CD4-positive, alpha-beta T cell treated with Interleukin-12 subunit alpha and Interleukin-12 subunit beta, for 1 hour (primary cell): ENCODE measurements around the gene RAB8B.
A peak's percentile ranks its signal among the peaks of the same experiment; 100 is the strongest.

ENCODE experiments used
- DNase-seq: peaks from one replicate; pipeline ENCODE4 v3.0.0-alpha.2; 2020

The RAB8B gene

DNA sequence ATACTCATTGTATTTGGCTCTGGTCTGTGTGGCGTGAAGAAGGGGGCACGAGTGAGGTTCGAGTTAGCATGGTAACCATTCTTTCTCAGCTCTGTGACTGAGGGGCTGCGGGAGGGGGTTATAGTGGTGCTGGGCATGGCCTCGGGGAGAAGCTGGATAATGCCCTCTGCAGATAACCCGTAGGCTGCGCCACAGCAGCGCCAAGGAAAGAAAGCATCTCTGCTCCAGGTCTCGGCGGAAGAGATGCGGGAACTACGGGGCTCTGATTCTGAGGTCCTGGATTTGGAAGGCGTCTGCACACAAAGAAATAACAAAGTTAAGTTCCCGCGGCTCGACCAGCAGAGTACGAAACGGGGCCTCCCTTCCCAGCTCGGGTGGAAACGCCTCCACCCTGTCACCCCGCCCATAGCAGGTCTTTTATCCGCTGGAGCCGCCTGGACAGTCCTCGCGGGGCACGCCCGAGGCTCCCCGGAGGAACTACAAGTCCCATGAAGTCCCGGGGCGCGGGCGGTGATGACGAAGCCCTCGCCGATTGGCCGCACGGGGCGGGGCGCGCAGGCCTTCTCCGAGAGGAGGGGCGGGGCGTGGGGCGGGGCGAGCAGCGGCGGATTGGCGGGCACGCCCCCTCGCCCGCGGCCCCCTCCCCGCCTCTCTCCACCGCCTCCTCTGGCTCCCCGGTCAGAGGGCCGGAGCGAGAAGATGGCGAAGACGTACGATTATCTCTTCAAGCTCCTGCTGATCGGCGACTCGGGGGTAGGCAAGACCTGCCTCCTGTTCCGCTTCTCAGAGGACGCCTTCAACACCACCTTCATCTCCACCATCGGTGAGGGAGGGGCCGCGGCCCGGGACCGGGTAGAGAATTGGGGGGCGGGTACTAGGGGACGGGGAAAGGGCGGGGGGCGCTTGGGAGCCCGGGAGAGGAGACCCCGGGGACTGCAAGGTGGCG is at the start of gene RAB8B:
TSS of gene RAB8B (plus strand) at position 681 of the 946 bp plus-strand sequence. CDS start at position 700, 19 bp downstream.
- DNase-seq = peak; percentile 97

DNA sequence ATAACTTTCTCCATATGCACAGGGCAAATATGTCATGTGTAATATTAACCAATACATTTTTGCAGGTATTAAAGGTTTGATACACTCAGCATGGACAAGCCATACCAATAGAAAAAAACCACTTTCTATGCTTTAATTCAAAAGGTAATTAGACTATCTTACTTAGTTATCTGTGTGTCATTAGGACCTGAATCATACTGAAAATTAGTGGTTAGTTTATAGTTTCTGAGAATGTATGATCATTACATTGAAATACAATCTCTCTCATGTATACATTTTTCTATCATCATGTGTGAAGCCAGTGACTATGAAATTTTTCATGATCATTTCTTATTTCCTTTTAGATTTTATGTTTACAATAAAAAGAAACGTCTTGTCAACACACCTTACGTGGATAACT is 48.5 kb upstream of the RAB8B start:
- no peak for DNase-seq

DNA sequence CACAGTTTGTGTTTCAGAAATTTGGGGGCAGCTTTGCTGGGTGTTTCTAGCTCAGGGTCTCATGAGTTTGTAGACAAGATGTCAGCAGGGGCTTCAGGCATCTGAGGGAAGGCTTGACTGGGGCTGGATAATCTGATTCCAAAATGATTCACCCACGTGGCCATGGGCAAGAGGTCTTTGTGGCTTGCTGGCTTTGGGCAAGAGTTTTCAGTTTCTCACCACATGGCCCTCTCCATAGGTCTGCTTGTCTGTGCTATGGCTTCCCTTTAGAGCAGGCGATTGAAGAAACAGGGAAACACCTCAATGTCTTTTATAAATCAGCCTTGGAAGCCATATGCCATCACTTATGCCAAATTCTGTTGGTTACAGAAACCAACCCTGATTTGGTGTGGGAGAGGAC is 44.0 kb upstream of the RAB8B start:
- DNase-seq = no peak

DNA sequence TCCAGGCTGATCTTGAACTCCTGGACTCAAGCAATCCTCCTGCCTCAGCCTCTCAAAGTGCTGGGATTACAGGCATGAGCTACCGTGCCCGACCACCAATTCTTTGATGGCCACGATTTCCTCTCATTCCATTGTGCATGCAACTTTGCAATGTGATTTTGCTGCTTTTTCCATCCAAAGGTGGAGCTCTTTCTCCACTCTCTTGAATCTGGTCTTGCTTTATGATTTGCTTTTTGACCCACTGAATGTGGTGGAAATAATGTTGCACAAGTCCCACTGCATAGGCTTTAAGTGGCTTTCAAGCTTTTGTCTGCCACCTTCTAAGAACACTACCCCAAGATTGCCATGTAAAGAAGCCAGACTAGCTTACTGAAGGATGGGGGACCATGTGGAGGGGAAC is 42.7 kb upstream of the RAB8B start:
- no peak for DNase-seq

DNA sequence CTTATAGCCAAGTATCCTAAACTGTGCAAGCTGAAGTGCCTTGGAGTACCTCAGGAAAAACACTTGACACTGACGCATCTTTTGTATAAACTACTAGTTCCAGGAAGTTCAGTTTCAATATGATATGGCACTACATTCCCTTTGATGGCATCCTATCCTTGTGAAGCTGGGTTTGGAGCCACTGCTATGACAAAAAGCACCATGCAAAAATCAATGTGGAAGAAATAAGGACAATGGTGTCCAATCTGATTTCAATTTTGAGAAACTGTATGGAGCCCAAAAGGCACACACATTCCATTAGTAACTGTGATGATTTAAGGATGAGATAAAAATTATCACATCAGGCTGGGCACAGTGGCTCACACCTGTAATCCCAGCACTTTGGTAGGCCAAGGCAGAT is 37.7 kb upstream of the RAB8B start:
- DNase-seq = no peak

DNA sequence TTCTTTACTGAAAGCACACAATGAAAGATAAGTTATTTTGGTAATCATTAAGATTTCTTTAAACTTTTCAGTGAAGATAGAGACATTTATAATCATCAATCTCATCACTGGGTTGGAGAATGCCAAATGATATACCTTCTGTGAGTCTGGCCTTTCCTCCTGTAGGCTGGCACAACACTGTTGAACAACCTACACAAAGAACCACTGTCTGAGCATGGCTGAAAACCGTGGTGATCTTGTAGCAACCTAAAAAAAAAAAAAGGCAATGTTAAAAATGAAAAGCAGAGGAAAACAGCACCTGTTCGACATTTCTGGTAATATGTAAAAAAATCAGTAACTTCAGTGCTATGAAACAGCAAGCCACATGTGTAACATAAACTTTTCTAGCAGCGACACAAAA is 33.9 kb upstream of the RAB8B start:
- DNase-seq = no peak

DNA sequence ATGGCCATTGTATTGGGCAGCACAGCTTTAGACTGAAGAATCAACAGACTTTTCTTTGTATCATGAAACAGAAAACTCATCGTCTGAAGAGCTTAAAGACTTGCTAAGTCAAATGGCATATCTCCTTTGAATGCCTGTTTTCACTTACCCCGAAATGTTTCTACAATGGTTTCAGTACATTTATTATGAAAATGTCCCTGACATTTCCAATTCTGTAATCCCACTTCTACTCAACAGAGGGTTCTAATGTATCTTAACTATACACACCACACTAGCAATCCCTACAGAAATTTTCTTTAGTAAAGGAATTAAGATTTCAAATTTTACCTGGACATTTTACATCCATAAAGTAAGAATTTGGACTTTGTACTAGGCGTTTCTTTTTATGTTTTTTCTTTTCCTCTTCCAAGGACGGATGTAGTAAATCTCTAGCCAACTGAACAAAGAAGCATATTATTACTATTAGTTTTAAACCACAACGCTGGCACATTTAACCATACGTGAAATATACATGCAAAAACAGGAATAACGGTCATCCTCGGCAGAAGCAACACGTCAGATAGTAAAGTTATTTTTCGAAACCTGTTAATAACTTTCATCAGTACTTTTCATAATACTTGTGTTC is 33.2 kb upstream of the RAB8B start:
- DNase-seq = no peak

DNA sequence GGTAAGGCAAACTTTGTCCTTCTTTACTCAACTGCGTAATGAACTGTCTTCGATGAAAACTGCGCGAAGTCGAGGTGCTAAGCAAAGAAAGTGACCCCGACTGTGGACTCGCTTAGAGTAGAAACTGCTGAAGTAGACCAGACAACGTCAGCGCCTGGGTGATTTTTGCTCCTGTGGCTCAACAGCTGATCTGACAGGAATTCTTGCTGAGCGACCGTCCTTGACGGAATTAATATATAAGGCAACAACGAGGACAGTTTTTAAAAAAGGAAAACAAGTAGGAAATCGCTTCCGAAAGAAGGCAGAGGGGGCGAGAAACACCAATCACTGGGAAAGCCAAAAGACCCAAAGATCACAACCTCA is 32.7 kb upstream of the RAB8B start:
- peak; percentile 12 for DNase-seq

DNA sequence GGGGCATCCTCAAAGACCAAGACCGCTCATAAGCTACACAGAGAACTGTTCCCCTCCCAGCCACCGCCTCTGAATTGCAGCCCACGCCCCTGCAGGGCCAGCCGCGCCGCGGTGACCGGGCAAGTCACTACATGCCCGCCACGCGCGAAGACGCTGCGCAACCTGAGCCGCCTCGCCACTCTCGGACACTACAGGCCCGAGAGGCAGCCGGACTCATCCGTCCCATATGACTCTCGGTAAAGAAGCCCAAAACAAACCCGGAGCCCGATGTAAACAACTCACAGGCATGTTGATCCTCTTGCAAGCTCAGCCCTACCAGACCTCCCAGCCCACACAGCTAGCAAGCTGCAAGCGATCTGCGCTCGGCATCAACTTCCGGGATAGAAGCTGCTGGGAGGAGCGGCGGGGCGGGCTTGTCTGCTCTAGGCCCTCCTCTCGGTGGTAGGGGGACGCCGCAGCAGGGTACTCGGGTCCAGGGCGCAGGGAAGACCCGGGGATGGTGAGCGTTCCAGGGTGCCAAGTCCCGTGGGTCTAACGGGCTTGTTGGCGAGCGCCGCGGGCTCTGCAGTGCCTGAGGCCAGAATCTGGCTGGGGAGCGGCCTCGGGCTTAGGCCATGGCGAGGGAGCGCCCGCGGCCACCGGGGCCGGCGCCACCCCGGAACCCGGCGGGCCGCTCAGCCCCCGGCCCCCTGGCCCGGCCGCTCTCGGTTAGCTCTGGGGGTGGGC is 32.1 kb upstream of the RAB8B start, which contains the start of gene RPS27L:
TSS of gene RPS27L (minus strand) at position 360 of the 726 bp plus-strand sequence. CDS start at position 288, 72 bp downstream.
- peak; percentile 86 for DNase-seq

DNA sequence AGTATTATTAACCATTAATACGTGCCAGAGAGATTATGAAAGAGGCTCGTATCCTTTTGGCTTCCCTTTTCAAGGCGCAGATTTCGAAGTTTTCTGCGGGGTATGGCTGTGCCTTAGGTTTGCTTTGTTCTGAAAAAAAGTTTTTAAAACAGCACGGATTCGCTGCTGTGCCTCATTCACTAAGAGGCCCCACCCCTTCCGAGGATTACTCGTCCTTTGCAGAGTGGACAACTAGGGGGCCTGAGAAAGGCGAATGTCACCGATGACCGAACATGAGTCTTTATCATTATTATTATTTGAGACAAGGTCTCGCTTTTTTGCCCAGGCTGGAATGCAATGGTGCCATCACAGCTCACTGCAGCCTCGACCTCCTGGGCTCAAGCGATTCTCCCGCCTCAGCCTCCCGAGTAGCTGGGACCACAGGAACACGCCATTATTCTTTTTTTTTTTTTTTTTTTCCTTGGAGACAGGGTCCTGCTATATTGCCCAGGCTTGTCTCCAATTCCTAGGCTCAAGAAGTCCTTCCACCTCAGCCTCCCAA is 31.4 kb upstream of the RAB8B start:
- DNase-seq = peak; percentile 34

DNA sequence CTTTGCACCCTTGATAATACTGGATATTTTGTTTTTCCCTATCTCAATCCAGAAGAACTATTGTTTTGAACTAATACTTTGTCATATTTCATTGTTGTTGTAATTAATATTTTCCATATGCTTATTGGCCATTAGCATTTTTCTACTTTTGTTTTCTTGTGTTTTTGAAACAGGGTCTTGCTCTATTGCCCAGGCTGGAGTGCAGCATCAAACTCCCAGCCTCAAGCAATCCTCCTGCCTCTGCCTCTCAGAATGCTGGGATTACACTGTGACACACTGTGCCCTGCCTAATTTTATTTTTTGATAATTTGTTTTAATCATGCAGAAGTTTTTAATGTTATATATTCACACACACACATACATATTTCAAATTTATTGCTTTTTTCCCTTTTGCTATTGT is 28.8 kb upstream of the RAB8B start:
- DNase-seq = no peak

DNA sequence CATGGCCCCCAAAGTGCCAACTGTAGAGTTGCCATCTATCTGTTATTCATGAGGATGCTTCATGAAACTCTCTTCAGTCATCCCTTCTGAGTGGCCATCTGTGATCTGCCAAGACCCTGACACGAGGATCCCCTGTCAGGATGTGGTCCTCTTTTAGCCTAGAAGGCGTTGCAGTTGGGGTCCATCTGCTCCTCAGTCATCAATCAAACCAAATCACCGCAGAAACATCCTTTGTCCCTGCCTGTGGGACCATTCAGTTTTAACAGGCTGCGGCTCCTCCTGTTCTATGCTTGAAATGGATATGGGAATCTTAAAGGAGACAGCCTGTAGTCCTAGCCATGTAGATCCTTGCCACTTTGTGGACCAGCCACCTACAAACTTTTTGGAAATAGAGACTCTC is 26.2 kb upstream of the RAB8B start:
- DNase-seq = no peak

DNA sequence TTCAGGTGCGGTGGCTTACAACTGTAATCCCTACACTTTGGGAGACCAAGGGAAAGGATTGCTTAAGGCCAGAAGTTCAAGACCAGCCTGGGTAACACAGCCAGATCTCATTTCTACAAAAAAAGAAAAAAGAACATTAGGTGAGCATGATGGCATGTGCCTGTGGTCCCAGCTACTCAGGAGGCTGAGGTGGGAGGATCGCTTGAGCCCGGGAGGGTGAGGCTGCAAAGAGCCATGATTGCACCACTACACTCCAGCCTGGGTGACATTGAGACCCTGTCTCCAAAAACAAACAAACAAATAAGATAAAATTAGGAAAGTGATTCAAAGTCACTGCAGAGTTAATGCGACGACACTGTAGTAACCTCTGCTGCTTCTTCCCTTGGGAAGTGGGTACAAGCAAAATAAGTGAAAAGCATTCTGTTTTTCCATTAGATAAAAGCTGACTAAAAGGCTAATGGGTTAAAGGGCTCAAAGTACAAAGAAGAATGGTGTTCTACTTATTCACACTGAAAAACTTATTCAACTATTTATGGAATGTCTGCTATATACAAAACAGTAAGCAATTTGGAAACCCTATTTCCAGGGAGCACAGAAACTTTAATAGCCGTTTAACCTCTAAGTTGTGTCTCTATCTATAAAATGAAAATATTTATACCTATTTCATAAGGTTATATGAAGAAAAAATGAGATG is 24.1 kb upstream of the RAB8B start:
- no peak for DNase-seq

DNA sequence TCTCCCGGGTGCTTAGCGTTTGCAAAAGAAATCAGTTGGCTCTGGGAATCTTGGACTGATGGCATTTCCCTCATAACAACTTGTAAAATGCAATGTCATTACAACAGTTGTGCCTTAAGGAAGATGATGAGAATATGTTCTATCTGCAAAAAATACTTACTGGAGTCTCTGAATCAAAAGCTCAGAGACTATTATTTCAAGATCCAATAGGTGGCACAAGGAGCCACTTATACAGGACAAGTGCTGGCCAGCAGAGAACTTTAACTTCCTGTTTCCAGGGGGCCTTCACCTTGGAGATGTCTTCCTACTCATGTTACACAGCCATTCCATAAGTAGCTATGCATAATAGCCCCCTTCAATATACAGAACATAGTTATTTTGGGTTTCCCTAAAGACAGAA is 23.2 kb upstream of the RAB8B start:
- DNase-seq = peak; percentile 41

DNA sequence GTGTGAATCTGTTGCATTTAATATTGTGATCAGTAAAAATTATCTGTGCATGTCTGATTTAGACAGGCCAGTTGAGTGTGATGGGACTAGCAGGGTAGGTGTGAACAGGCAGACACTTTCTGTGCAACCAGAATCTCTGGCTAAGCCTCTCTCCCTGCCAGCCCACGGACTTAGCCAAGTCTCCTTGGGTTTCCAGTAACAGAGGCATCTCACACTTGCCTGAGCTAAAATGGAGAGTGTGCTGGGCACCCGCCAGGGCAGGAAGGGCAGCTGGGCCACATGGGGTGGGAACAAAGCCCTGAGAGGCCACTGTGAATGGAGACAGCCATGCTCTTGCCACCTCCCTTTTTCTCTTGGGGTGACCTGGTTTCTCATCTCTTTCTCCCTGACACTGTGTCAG is 19.6 kb upstream of the RAB8B start:
- no peak for DNase-seq

DNA sequence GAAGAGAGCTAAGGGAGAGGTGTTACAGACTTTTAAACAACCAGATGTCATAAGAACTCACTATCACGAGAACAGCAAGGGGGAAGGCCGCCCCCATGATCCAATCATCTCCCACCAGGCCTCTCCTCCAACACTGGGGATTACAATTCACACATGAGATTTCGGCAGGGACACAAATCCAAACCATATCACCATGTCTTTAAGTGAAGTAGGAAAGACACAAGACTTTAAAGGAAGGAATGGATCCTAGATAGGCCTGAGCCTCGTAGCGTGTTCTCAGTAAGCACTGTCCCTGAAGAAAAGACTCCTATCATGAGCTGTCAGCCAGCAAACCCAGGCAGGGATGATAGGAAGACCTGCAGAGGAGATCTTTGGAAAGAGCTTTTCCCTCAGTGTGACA is 17.0 kb upstream of the RAB8B start:
- no peak for DNase-seq

DNA sequence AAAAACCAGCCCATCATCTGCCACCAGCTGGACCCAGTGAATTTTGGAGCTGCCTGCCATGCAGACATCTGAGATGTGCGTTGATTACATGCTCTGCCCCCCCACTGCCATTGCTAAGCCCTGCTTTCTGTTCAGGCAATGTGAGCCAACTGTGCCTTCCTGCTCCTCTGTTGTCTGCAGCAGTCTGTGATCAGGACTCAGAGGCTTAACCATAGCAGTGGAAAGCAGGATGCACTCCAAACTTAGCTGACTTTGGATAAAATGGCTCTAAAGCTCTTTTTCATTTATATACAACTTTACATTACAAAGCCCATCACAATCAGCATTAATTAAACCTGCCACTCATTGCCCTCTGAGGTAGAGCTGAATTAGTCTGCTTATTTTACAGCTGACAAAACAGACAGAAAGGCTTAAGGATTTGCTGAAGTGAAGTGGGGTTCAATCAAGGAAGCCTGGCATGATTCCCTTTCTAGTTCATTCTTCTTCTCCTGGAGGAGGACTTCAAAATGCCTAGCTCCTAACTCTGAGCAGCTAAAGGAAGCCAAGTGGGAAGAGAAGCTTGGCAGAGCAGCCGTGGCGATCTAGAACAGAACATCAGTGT is 16.5 kb upstream of the RAB8B start:
- DNase-seq = no peak

DNA sequence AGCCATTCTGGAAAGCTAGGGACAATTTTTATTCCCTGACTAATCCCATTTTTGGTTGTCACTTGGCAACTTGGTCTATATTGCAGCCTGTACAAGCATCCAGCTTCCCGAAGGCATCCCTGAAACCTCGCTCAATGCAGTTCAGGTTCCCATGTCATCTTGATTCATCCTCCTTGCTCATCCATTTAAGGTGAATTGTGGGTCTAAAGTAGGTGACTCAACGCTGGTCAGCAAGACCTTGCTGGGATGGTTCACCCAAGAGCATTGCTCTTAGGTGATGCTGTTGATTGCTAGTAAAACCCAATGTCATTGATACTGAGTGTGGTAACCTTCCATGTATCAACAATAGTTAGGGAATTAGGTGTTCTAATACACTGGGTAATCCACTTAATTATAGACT is 13.1 kb upstream of the RAB8B start:
- DNase-seq = no peak

DNA sequence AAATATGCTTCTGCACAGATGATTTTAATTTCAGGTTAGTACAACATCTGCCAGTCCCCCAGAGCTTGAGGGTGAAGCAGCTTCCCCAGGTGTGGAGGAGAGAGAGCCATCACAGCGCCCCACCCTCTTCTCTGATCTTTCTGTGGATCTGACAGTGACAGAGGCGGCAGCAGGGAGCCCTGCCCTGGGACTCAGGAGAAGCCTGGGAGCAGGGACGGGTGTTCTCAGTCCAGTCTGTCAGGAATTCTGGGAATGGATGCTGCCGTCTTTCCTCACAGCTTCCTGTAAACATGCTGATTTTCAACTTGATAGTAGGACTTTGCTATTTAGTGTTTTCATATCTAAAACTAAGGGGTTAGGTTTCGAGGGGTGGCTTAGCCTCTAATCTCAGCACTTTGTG is 11.4 kb upstream of the RAB8B start:
- DNase-seq = no peak

DNA sequence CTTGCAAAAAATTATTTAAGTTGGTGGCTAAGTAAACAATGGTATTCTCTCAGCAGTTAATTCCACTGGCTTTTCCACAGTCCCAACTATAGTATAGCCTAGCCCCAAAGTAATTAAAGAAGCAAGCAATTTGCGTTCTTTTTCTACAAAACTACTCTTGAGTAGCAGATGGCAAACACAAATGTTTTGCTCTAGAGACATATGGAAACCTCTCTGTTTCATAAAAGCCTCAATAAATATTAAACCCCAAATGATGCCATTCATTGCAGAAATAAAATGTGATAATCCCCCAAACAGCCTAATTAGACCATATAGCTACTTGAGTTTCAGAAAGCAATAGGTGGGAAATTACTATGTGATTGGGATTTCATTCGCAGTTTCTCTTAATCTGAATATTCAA is 8.7 kb upstream of the RAB8B start:
- DNase-seq = no peak

DNA sequence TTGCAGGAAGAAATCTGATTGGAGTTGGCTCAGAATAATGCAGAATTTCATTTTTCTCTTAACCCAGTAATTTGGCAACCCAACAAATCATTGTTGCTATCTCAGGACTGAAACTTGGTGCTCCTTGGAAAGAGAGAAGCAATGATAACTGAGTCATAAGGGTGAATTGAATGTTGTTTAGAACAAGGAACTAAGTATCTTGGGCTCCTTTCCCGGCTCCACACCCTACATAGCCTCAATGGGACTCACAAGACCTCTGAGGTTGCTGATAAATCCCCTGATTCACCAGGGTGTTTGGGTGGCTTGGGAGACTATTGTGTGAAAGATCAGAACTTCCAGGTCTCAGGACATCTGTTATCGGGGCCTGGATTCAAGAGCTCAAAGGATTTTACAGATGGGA is 7.8 kb upstream of the RAB8B start:
- DNase-seq = no peak

DNA sequence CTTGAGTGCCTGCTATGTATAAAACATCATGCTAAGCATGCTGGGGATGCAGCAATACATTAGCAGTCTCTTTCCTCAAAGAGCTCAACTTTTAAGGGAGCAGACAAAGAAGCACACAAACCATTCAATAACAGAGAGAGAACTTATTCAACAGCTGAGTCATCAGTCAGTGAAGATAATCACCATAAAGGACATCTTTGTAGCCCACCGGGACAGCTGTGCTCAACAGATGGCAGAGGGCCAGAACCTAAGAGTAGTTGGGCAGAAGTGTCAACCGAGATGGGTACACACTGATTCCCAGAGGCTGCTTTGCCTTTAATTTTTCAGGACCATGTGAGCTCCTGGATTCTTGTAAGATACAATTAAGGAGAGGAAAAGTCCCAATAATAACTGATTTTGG is 4.2 kb upstream of the RAB8B start:
- DNase-seq = no peak
